Mesenteric fat pad (tissue), 1 donor: ENCODE measurements around the gene ARL14. TPM values are rescaled to one million over a fixed set of nuclear protein-coding genes. Genes with fewer than 3 reads are reported as not detected.

Experiments
- DNase-seq: peaks from one replicate; pipeline ENCODE4 v3.0.0-alpha.2; 2020; ENCODE audit warnings: low spot score
- total RNA-seq: library from RNA; stranded (reverse); fragmentation: NEBNext Ultra II Directional; extraction: Animal tissue kit (Norgen Biotek cat#: 25700); gene quantifications from one replicate; pipeline ENCODE4 v1.2.1, GENCODE V29; 2021
- donor health status: DM: yes; HTN: yes; CAD: no.

Gene ARL14
- total RNA-seq, 1 donor from 2014 or later, result not detected

DNA sequence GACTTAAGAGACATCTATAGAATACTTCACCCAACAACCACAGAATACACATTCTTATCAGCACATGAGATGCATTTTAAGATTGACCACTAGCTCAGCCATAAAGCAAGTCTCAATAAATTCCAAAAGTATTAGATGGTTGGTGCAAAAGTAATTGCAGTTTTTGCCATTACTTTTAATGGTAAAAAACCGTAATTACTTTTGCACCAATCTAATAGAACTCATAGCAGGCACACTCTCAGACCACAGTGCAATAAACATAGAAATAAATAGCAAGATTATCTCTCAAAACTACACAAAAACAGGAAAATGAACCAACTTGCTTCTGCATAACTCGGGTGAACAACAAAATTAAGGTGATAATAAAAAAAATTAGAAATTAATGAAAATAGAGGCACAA is 45.4 kb downstream of the ARL14 start:
- DNase-seq, result no peak

- DNase-seq, result no peak
Measured at GRCh38 chr3:160725338-160725737, 48.4 kb downstream of the ARL14 start.

Other genes with a start within 250 kb of the ARL14 start
- 0.48 TPM for gene TRIM59, start 227.4 kb upstream of the ARL14 start, total RNA-seq
- gene KPNA4, start 111.6 kb upstream of the ARL14 start, total RNA-seq, result 64.3 TPM
- gene PPM1L, start 79.1 kb downstream of the ARL14 start, total RNA-seq, result 12.7 TPM